GM23248 (cell line): ENCODE measurements around the gene PIK3R1.

ENCODE experiments used
- EZH2 ChIP-seq: fragments of 200-600 bp; sonication (generic); IDR thresholded peaks from 2 replicates; pipeline ENCODE4 v1.6.1; 2018; ENCODE audit warnings: antibody characterized with exemption, mild to moderate bottlenecking; ENCODE audit not compliant: insufficient read depth, poor library complexity, severe bottlenecking
- EZH2phosphoT487 ChIP-seq: fragments of 200-600 bp; sonication (generic); IDR thresholded peaks from 2 replicates; pipeline ENCODE4 v1.6.1; 2018; ENCODE audit warnings: antibody characterized with exemption, moderate library complexity, mild to moderate bottlenecking, low read depth; ENCODE audit not compliant: insufficient read depth

DNA sequence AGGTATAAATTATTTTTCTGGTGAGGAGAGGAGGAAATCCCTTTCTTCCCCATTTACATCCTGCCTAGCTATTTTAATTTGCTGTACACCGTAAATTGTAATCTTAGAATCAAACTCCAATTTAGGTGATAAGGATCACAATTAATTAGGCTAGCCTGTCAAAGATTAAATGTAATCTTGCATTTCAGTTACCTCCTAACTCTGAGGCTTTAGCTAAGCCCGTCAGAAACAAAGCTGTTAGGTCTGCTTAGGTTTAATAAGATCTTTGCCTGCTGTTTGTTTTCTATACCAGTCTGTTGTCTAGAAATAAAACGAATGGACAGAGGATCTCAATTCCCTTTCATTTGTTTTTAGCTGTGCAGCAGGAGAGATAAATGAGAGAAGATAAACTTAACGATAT, 51.5 kb downstream of the PIK3R1 start:
- TF ChIP-seq EZH2phosphoT487 (no peak), EZH2 (no peak)
